PC-9 (cell line): ENCODE data around the gene AGTR1. TPM values are rescaled to one million over a fixed set of nuclear protein-coding genes. Genes with fewer than 3 reads are reported as not detected.
A peak's percentile ranks its signal among the peaks of the same experiment; 100 is the strongest.

Experiments used
- BruUV-seq: library from RNA; stranded (reverse); fragments of 400-500 nt; replicated peaks from 2 replicates; lab custom pipeline; 2021; lab: Mats Ljungman, UMichigan
- CTCF ChIA-PET: fragments of 300-600 bp; sonication (Branson Sonifier 250); formaldehyde crosslinking; loops from one replicate; lab custom pipeline; 2022; ENCODE audit warnings: antibody characterized with exemption; lab: Charles Lee
- POLR2A ChIA-PET: fragments of 300-600 bp; sonication (Branson Sonifier 250); formaldehyde crosslinking; loops from one replicate; lab custom pipeline; 2022; ENCODE audit warnings: antibody characterized with exemption; ENCODE audit not compliant: unreplicated experiment; lab: Charles Lee
- DNase-seq, 2 experiments: peaks; one replicate each; pipeline versions ENCODE4 v3.0.0 to v3.0.0-alpha.2; 2015 to 2022; ENCODE audit warnings: mixed read lengths in 1 of 2
- H2AFZ ChIP-seq: fragments of 200-600 bp; sonication (generic); 2 replicates; pipeline ENCODE4 v1.8.1; 2017; ENCODE audit warnings: antibody characterized with exemption
- H3F3A ChIP-seq: fragments of 200-600 bp; sonication (generic); 2 replicates; pipeline ENCODE4 v1.8.1; 2017; ENCODE audit warnings: antibody characterized with exemption, mild to moderate bottlenecking, low read depth; ENCODE audit not compliant: insufficient read depth
- H3K27ac ChIP-seq: fragments of 200-600 bp; sonication (generic); 2 replicates; pipeline ENCODE4 v1.6.1; 2016; ENCODE audit warnings: mixed run types
- H3K27me3 ChIP-seq: fragments of 200-600 bp; sonication (generic); 2 replicates; pipeline ENCODE4 v1.6.1; 2016; ENCODE audit warnings: low read depth, mixed run types; ENCODE audit not compliant: insufficient read depth
- H3K36me3 ChIP-seq: fragments of 200-600 bp; sonication (generic); 2 replicates; pipeline ENCODE4 v1.6.1; 2016; ENCODE audit warnings: low read depth, mixed run types
- H3K4me1 ChIP-seq: fragments of 200-600 bp; sonication (generic); replicated peaks from 2 replicates; pipeline ENCODE4 v1.6.1; 2016; ENCODE audit warnings: mixed run types; ENCODE audit not compliant: insufficient read depth
- H3K4me2 ChIP-seq: fragments of 200-600 bp; sonication (generic); 2 replicates; pipeline ENCODE4 v1.6.1; 2017; ENCODE audit warnings: mixed run types
- H3K4me3 ChIP-seq: fragments of 200-600 bp; sonication (generic); 2 replicates; pipeline ENCODE4 v1.6.1; 2016; ENCODE audit warnings: mixed run types
- H3K79me2 ChIP-seq: fragments of 200-600 bp; sonication (generic); 2 replicates; pipeline ENCODE4 v1.6.1; 2017; ENCODE audit warnings: low read depth, mixed run types
- H3K9me2 ChIP-seq: fragments of 200-600 bp; sonication (generic); 2 replicates; pipeline ENCODE4 v1.8.1; 2017; ENCODE audit warnings: mild to moderate bottlenecking; ENCODE audit not compliant: insufficient read depth
- H3K9me3 ChIP-seq: fragments of 200-600 bp; sonication (generic); 2 replicates; pipeline ENCODE4 v1.8.1; 2016; ENCODE audit warnings: low read depth; ENCODE audit not compliant: insufficient read depth
- H4K20me1 ChIP-seq: fragments of 200-600 bp; sonication (generic); 2 replicates; pipeline ENCODE4 v1.8.1; 2017; ENCODE audit not compliant: insufficient read depth
- EZH2 ChIP-seq: fragments of 200-600 bp; sonication (generic); IDR thresholded peaks from 2 replicates; pipeline ENCODE4 v1.8.0; 2017; ENCODE audit warnings: antibody characterized with exemption, low read depth
- intact Hi-C: fragments of 100-400 bp; cut with micrococcal nuclease; formaldehyde crosslinking; loops from one replicate; pipeline ENCODE4 v1.10.0; 2022; ENCODE audit not compliant: unreplicated experiment
- total RNA-seq: library from RNA; stranded (reverse); gene quantifications from 2 replicates; pipeline ENCODE4 v1.2.3, GENCODE V29; 2021
- TF ChIP-seq, protein P1 (sequence below): fragments of 200-600 bp; sonication (generic); conservative IDR thresholded peaks from 2 replicates; pipeline ENCODE4 v1.6.1; 2017; ENCODE audit warnings: mixed run types, antibody characterized with exemption, mild to moderate bottlenecking, moderate library complexity

Gene AGTR1
- total RNA-seq, 1 experiment from 2014 or later, result not detected

DNA sequence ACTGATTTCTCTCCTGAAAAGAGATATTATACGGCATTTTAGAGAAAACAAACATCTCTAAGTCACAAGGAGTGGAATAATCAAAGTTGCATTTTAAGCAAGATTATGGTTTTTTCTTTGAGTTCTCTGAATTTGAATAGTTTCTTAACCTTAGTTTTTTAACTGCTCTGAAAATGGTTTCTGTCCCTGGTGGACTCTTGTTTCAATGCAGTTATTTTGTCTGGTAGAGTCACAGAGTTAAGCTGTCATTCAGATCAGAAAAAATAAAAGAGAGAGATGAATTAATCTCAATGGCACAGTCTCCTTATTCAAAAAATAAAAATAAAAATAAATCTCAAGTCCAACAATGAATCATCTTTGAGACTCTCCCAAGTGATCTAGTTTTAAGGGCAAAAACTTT is 19.0 kb downstream of the AGTR1 start:
- Histone ChIP-seq H3K9me2 (no peaks in the 10 kb centered on the region), H3F3A (no peaks in the 10 kb centered on the region), H3K4me2 (no peak overlapping the region), H3K79me2 (no peaks in the 10 kb centered on the region), H3K27ac (no peak overlapping the region), H3K36me3 (no peaks in the 10 kb centered on the region), H2AFZ (no peak overlapping the region), H3K4me3 (no peak overlapping the region), H4K20me1 (no peaks in the 10 kb centered on the region), H3K9me3 (no peaks in the 10 kb centered on the region; the same call in 1 of the 2 replicates), H3K4me1 (no peaks in the 10 kb centered on the region), H3K27me3 (no peaks in the 10 kb centered on the region)
- no peak for DNase-seq
- CTCF ChIA-PET, result no interaction called here
- no TSS peak for BruUV-seq
- POLR2A ChIA-PET, result no interaction called here
- intact Hi-C loops, result loop anchor here (5.0 to 10.0 kb wide), 4 partner anchors 69 to 1899 kb away; no protein-coding TSS in a partner anchor
- TF ChIP-seq EZH2, result no peak
- TF ChIP-seq, protein P1, sequence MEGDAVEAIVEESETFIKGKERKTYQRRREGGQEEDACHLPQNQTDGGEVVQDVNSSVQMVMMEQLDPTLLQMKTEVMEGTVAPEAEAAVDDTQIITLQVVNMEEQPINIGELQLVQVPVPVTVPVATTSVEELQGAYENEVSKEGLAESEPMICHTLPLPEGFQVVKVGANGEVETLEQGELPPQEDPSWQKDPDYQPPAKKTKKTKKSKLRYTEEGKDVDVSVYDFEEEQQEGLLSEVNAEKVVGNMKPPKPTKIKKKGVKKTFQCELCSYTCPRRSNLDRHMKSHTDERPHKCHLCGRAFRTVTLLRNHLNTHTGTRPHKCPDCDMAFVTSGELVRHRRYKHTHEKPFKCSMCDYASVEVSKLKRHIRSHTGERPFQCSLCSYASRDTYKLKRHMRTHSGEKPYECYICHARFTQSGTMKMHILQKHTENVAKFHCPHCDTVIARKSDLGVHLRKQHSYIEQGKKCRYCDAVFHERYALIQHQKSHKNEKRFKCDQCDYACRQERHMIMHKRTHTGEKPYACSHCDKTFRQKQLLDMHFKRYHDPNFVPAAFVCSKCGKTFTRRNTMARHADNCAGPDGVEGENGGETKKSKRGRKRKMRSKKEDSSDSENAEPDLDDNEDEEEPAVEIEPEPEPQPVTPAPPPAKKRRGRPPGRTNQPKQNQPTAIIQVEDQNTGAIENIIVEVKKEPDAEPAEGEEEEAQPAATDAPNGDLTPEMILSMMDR, result no peak

DNA sequence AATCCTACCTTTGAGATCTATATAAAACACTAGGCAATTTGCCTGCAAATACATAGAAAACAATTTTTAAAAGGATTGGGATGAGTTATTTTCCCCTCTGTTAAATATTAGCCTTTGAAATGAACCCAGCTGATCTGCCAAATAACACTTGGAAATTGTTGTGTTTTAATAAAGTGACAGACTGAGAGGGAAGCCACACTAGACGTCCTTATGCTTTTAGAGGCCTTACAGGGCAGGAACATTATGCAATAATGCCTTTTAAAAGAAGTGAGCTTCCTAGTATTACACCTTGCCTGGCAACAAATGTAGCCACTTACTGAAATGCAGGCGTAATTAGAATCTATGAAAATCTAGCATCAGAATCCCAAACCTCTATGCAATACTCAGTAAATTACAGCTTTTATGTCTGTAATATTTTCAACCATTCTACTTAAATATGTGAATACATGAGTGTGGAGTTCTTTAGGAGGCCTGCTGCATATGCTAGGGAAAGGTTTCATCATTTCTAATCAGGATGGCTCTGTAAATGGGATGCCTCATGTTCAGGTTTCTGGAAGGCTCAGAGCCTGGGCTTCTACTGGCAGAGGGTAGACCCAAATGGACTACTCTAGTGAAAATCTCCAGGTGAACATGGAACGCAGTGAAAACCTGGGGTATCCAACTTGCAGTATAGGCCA is 20.3 kb downstream of the AGTR1 start:
- Histone ChIP-seq H3K27ac (no peak overlapping the region), H3K4me3 (no peak overlapping the region), H3F3A (no peaks in the 10 kb centered on the region), H2AFZ (no peak overlapping the region), H3K36me3 (no peaks in the 10 kb centered on the region), H4K20me1 (no peaks in the 10 kb centered on the region), H3K27me3 (no peaks in the 10 kb centered on the region), H3K79me2 (no peaks in the 10 kb centered on the region), H3K4me1 (no peaks in the 10 kb centered on the region), H3K4me2 (no peak overlapping the region), H3K9me2 (no peaks in the 10 kb centered on the region), H3K9me3 (no peaks in the 10 kb centered on the region; the same call in 1 of the 2 replicates)
- no peak for TF ChIP-seq EZH2
- TF ChIP-seq, protein P1, result no peak
- no TSS peak for BruUV-seq
- DNase-seq, result no peak
- ChIA-PET CTCF (interaction anchor here (2.5 kb wide), 1 partner anchor 337 kb away, joined by 18 read pairs; no protein-coding TSS in a partner anchor), POLR2A (no interaction called here)
- intact Hi-C loops, result loop anchor here (5.0 to 10.0 kb wide), 4 partner anchors 71 to 1901 kb away; no protein-coding TSS in a partner anchor

DNA sequence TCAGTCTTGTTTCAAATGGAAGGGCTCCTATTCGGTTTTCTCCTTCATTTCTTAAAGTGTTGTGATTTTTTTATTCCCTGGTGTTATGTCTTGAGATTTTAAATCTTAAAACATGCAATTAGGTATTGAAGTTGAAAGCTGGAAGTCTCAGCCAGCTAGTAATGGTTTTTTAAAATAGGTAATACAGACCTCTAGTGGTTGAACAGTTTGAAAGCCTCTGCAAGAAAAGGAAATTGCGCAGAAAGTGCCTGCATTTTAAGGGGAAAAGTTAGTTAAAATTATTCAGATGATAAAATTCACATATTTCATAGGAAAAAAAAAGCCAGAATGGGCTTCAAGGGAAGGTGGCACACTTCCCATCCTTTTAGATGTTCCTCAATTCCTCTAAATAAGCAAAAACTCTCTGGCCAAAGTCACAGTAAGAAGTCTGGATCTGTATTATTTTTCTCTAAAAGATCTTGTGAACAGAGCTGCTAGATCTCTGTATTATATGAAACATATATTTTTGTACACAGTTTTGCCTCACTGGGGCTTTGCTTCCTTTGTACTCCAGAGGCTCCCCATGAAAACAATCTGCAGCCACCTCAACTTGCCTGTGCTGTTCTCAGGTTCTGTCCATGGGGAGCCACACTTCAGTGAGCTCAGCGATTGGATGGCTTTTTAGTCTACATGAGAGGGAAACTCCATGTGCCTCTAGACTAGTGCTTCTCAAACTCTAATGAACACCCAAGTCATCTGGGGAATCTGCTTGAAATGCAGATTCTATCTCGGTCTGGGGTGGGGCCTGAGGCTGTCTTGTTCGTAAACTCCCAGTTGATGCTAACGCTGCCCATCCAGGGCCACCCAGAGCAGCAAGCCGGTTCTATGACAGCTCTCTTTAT is 21.5 kb downstream of the AGTR1 start:
- no peak for DNase-seq
- no peak overlapping the region for H2AFZ ChIP-seq
- TF ChIP-seq, protein P1, result peak; percentile 63
- TF ChIP-seq EZH2, result no peak
- no peaks in the 10 kb centered on the region for H3K4me1 ChIP-seq
- H3F3A ChIP-seq, result no peaks in the 10 kb centered on the region
- intact Hi-C loops, result loop anchor here (1.0 to 10.0 kb wide), 5 partner anchors 72 to 1902 kb away; no protein-coding TSS in a partner anchor
- H3K27ac ChIP-seq, result no peak overlapping the region
- no peaks in the 10 kb centered on the region; the same call in 1 of the 2 replicates for H3K9me3 ChIP-seq
- H3K79me2 ChIP-seq, result no peaks in the 10 kb centered on the region
- H3K4me2 ChIP-seq, result no peak overlapping the region
- ChIA-PET POLR2A (interaction anchor here (1.0 kb wide), 1 partner anchor 347 kb away, joined by 3 read pairs; no protein-coding TSS in a partner anchor), CTCF (interaction anchor here (1.3 to 2.5 kb wide), 2 partner anchors 339 kb away, joined by 4 to 18 read pairs; no protein-coding TSS in a partner anchor)
- H3K27me3 ChIP-seq, result no peaks in the 10 kb centered on the region
- no peak overlapping the region for H3K4me3 ChIP-seq
- no peaks in the 10 kb centered on the region for H4K20me1 ChIP-seq
- BruUV-seq, result no TSS peak
- H3K36me3 ChIP-seq, result no peaks in the 10 kb centered on the region
- no peaks in the 10 kb centered on the region for H3K9me2 ChIP-seq
